Caco-2 (cell line): ENCODE data around the gene SEC24C. TPM values are rescaled to one million over a fixed set of nuclear protein-coding genes. Genes with fewer than 3 reads are reported as not detected.
"Not testable (repeated sequence)": the region's sequence is repeated elsewhere in the genome, so short reads cannot be mapped to it uniquely, and the experiment has no call there.

Experiments
- BruUV-seq: library from RNA; stranded (reverse); fragments of 400-500 nt; replicated peaks from 2 replicates; lab custom pipeline; 2021; lab: Mats Ljungman, UMichigan
- CTCF ChIA-PET: fragments of 300-600 bp; sonication (Branson Sonifier 250); formaldehyde crosslinking; loops from one replicate; lab custom pipeline; 2022; ENCODE audit warnings: antibody characterized with exemption; lab: Charles Lee
- POLR2A ChIA-PET: fragments of 300-600 bp; sonication (Branson Sonifier 250); formaldehyde crosslinking; loops from one replicate; lab custom pipeline; 2022; ENCODE audit warnings: antibody characterized with exemption; lab: Charles Lee
- DNase-seq, 2 experiments: peaks; one replicate each; pipeline versions ENCODE4 v3.0.0 to v3.0.0-alpha.2; 2020 to 2022
- H3K27me3 ChIP-seq: replicated peaks from 2 replicates; pipeline ENCODE4 v1.6.0; 2011; ENCODE audit warnings: low read length; ENCODE audit not compliant: control insufficient read depth, insufficient read depth
- H3K36me3 ChIP-seq: 2 replicates; pipeline ENCODE4 v1.5.1; 2011; ENCODE audit warnings: low read length; ENCODE audit not compliant: control insufficient read depth, insufficient read depth
- H3K4me1 ChIP-seq: fragments of 250-450 bp; sonication (Bioruptor Pico); 2 replicates; pipeline ENCODE4 v1.5.1; 2020; ENCODE audit warnings: mild to moderate bottlenecking
- H3K4me3 ChIP-seq: 2 replicates; pipeline ENCODE4 v1.5.1; 2011; ENCODE audit warnings: low read depth, mild to moderate bottlenecking, control low read depth, low read length
- H3K9me3 ChIP-seq: fragments of 250-450 bp; sonication (Bioruptor Pico); 2 replicates; pipeline ENCODE4 v1.5.1; 2020; ENCODE audit warnings: mild to moderate bottlenecking, moderate library complexity
- H3K27ac Mint-ChIP-seq: one replicate; pipeline ENCODE4 v1.8.0; 2022; ENCODE audit warnings: mixed read lengths; ENCODE audit not compliant: unreplicated experiment
- H3K27me3 Mint-ChIP-seq: one replicate; pipeline ENCODE4 v1.8.0; 2022; ENCODE audit warnings: mixed read lengths; ENCODE audit not compliant: insufficient read depth, unreplicated experiment
- H3K36me3 Mint-ChIP-seq: one replicate; pipeline ENCODE4 v1.8.0; 2022; ENCODE audit warnings: mild to moderate bottlenecking, mixed read lengths; ENCODE audit not compliant: insufficient read depth, unreplicated experiment
- H3K4me1 Mint-ChIP-seq: one replicate; pipeline ENCODE4 v1.8.0; 2022; ENCODE audit warnings: low read depth, mixed read lengths; ENCODE audit not compliant: unreplicated experiment
- H3K4me3 Mint-ChIP-seq: one replicate; pipeline ENCODE4 v1.8.0; 2022; ENCODE audit warnings: mild to moderate bottlenecking, moderate library complexity, mixed read lengths; ENCODE audit not compliant: unreplicated experiment
- H3K9me3 Mint-ChIP-seq: one replicate; pipeline ENCODE4 v1.8.0; 2022; ENCODE audit warnings: mixed read lengths; ENCODE audit not compliant: unreplicated experiment
- CTCF ChIP-seq, 2 experiments: fragments of 200-600 bp in 1 of 2; IDR thresholded peaks; 1 replicate in 1 of 2; 2 replicates in 1 of 2; pipeline versions ENCODE4 v1.5.1 to v1.8.0; 2011 to 2022; ENCODE audit warnings: antibody characterized with exemption in 1 of 2, control low read depth in 1 of 2, inconsistent platforms in 1 of 2, low read depth in 1 of 2, low read length in 1 of 2, mild to moderate bottlenecking in 1 of 2, moderate library complexity in 1 of 2; ENCODE audit not compliant: insufficient read depth in 1 of 2, severe bottlenecking in 1 of 2, unreplicated experiment in 1 of 2
- intact Hi-C: fragments of 100-400 bp; cut with micrococcal nuclease; formaldehyde crosslinking; loops from one replicate; pipeline ENCODE4 v1.10.0; 2022; ENCODE audit not compliant: unreplicated experiment
- total RNA-seq: library from RNA; stranded (reverse); gene quantifications from 2 replicates; pipeline ENCODE4 v1.2.3, GENCODE V29; 2022

Gene SEC24C
- total RNA-seq, 1 experiment from 2014 or later = 91.2 TPM

GRCh38 chr10:73734028-73734720 lies 10.0 kb upstream of the SEC24C start:
- H3K4me1 ChIP-seq = no peaks in the 10 kb centered on the region
- no TSS peak for BruUV-seq
- no peaks in the 10 kb centered on the region for H3K9me3 ChIP-seq
- Mint-ChIP-seq H3K36me3 (peaks cover 33% of the 10 kb centered on the region), H3K4me3 (no peak overlapping the region), H3K4me1 (no peaks in the 10 kb centered on the region), H3K27me3 (no peaks in the 10 kb centered on the region), H3K27ac (no peak overlapping the region), H3K9me3 (no peaks in the 10 kb centered on the region)
- DNase-seq = no peak
- H3K27me3 ChIP-seq = no peaks in the 10 kb centered on the region
- ChIA-PET CTCF (no interaction called here), POLR2A (no interaction called here)
- no peak overlapping the region for H3K4me3 ChIP-seq
- intact Hi-C loops = no loop called here
- H3K36me3 ChIP-seq = no peaks in the 10 kb centered on the region
- TF ChIP-seq CTCF (IDR thresholded peaks at IDR 0.05; ENCODE audit: insufficient read depth in 1 of 2, low read depth in 1 of 2, low read length in 1 of 2, severe bottlenecking in 1 of 2, unreplicated experiment in 1 of 2) = no peak

- TF ChIP-seq CTCF (IDR thresholded peaks at IDR 0.05; ENCODE audit: insufficient read depth in 1 of 2, low read depth in 1 of 2, low read length in 1 of 2, severe bottlenecking in 1 of 2, unreplicated experiment in 1 of 2) = no peak
- Mint-ChIP-seq H3K9me3 (no peaks in the 10 kb centered on the region), H3K4me1 (no peaks in the 10 kb centered on the region), H3K36me3 (peaks cover 30% of the 10 kb centered on the region), H3K4me3 (no peak overlapping the region), H3K27me3 (no peaks in the 10 kb centered on the region), H3K27ac (no peak overlapping the region)
- ChIA-PET POLR2A (no interaction called here), CTCF (no interaction called here)
- Histone ChIP-seq H3K27me3 (no peaks in the 10 kb centered on the region), H3K4me1 (no peaks in the 10 kb centered on the region), H3K4me3 (no peak overlapping the region), H3K9me3 (no peaks in the 10 kb centered on the region), H3K36me3 (no peaks in the 10 kb centered on the region)
- DNase-seq = no peak
- BruUV-seq = no TSS peak
- intact Hi-C loops = no loop called here
Measured at GRCh38 chr10:73734796-73735305, 9.3 kb upstream of the SEC24C start.

- POLR2A ChIA-PET, CTCF ChIA-PET, H3K4me3 Mint-ChIP-seq, H3K27me3 ChIP-seq, H3K27me3 Mint-ChIP-seq, H3K4me3 ChIP-seq, H3K4me1 Mint-ChIP-seq, DNase-seq, BruUV-seq, H3K4me1 ChIP-seq, H3K36me3 ChIP-seq, H3K27ac Mint-ChIP-seq, H3K9me3 Mint-ChIP-seq, H3K9me3 ChIP-seq: not testable (repeated sequence)
- intact Hi-C loops = loop anchor here (5.0 kb wide), 1 partner anchor 47 kb away; the partner anchor contains the start of gene ZSWIM8
- peaks cover 36% of the 10 kb centered on the region for H3K36me3 Mint-ChIP-seq
Measured at GRCh38 chr10:73740501-73741254, 3.5 kb upstream of the SEC24C start.
